OCI-LY1 (cell line): ENCODE data around the gene TFRC.
"Not testable (repeated sequence)": the region's sequence is repeated elsewhere in the genome, so short reads cannot be mapped to it uniquely, and the experiment has no call there.

ENCODE experiments used
- H2AFZ ChIP-seq: fragments of 200-600 bp; sonication (generic), shearing (Covaris generic); 2 replicates; pipeline ENCODE4 v1.6.0; 2014; ENCODE audit warnings: antibody characterized with exemption, mild to moderate bottlenecking, low read length
- H3F3A ChIP-seq: fragments of 200-600 bp; sonication (generic), shearing (Covaris generic); 2 replicates; pipeline ENCODE4 v1.6.0; 2014; ENCODE audit warnings: mild to moderate bottlenecking, antibody characterized with exemption, low read length, moderate library complexity; ENCODE audit not compliant: insufficient read depth
- H3K27ac ChIP-seq: fragments of 200-600 bp; sonication (generic); 2 replicates; pipeline ENCODE4 v1.5.1; 2014; ENCODE audit warnings: low read length, mixed run types, mild to moderate bottlenecking, low read depth; ENCODE audit not compliant: poor library complexity, severe bottlenecking
- H3K27me3 ChIP-seq: fragments of 200-600 bp; sonication (generic); 2 replicates; pipeline ENCODE4 v1.6.0; 2014; ENCODE audit warnings: antibody characterized with exemption, mild to moderate bottlenecking, low read length, moderate library complexity; ENCODE audit not compliant: insufficient read depth
- H3K36me3 ChIP-seq: fragments of 200-600 bp; sonication (generic); 2 replicates; pipeline ENCODE4 v1.6.1; 2014; ENCODE audit warnings: mild to moderate bottlenecking, antibody characterized with exemption, low read length, moderate library complexity, mixed read lengths; ENCODE audit not compliant: insufficient read depth
- H3K4me1 ChIP-seq: fragments of 200-600 bp; sonication (generic); 2 replicates; pipeline ENCODE4 v1.5.1; 2014; ENCODE audit warnings: mild to moderate bottlenecking, low read length, moderate library complexity; ENCODE audit not compliant: insufficient read depth, severe bottlenecking
- H3K4me2 ChIP-seq: fragments of 200-600 bp; sonication (generic), shearing (Covaris generic); 2 replicates; pipeline ENCODE4 v1.6.1; 2014; ENCODE audit warnings: low read length
- H3K4me3 ChIP-seq: fragments of 200-600 bp; sonication (generic); 2 replicates; pipeline ENCODE4 v1.5.1; 2014; ENCODE audit warnings: low read length, low read depth, mild to moderate bottlenecking, mixed read lengths; ENCODE audit not compliant: poor library complexity, severe bottlenecking
- H3K79me2 ChIP-seq: fragments of 200-600 bp; shearing (Covaris generic); 2 replicates; pipeline ENCODE4 v1.6.1; 2016; ENCODE audit warnings: mixed run types, low read length, mixed read lengths; ENCODE audit not compliant: insufficient read depth
- H3K9ac ChIP-seq: fragments of 200-600 bp; sonication (generic), shearing (Covaris generic); 2 replicates; pipeline ENCODE4 v1.6.1; 2014; ENCODE audit warnings: mild to moderate bottlenecking, low read length, mixed read lengths
- H3K9me2 ChIP-seq: fragments of 200-600 bp; sonication (generic), shearing (Covaris generic); 2 replicates; pipeline ENCODE4 v1.6.1; 2014; ENCODE audit warnings: low read depth, mild to moderate bottlenecking, low read length, mixed read lengths
- H3K9me3 ChIP-seq: fragments of 200-600 bp; shearing (Covaris generic); 2 replicates; pipeline ENCODE4 v1.6.1; 2014; ENCODE audit warnings: low read length, mixed read lengths
- H4K20me1 ChIP-seq: fragments of 200-600 bp; sonication (generic), shearing (Covaris generic); 2 replicates; pipeline ENCODE4 v1.6.0; 2016; ENCODE audit warnings: mild to moderate bottlenecking, low read length; ENCODE audit not compliant: insufficient read depth
- CTCF ChIP-seq: fragments of 200-600 bp; sonication (generic), shearing (Covaris generic); IDR thresholded peaks from 2 replicates; pipeline ENCODE4 v1.5.1; 2017; ENCODE audit warnings: mild to moderate bottlenecking, antibody characterized with exemption, low read length, moderate library complexity, mixed read lengths
- EZH2 ChIP-seq: fragments of 200-600 bp; sonication (generic), shearing (Covaris generic); IDR thresholded peaks from 2 replicates; pipeline ENCODE4 v1.8.0; 2017; ENCODE audit warnings: borderline replicate concordance, mixed run types, mild to moderate bottlenecking, antibody characterized with exemption, low read length, moderate library complexity, mixed read lengths

Gene TFRC

DNA sequence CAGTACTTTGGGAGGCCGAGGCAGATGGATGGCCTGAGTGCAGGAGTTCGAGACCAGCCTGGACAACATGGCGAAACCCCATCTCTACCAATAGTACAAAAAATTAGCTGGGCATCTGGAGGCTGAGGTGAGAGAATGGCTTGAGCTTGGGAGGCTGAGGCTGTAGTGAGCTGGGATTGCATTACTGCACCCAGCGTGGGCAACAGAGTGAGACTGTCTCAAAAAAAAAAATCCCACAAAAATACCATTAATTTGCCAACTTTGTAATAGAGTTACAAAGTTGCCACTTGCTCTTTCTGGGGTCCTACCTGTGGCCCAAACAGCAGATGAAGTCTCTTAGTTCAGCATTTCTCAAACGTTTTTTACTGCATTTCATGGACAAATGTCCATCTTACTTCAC, 6.0 kb upstream of the TFRC start:
- H3F3A ChIP-seq: no peaks in the 10 kb centered on the region
- no peaks in the 10 kb centered on the region for H3K79me2 ChIP-seq
- no peak overlapping the region for H3K27ac ChIP-seq
- H3K4me1 ChIP-seq: peaks cover under 1% of the 10 kb centered on the region
- no peak overlapping the region for H3K4me3 ChIP-seq
- H3K36me3 ChIP-seq: no peaks in the 10 kb centered on the region
- no peak overlapping the region for H3K9ac ChIP-seq
- H3K4me2 ChIP-seq: no peak overlapping the region
- H3K9me2 ChIP-seq: no peaks in the 10 kb centered on the region
- H3K27me3 ChIP-seq: no peaks in the 10 kb centered on the region; the same call in 1 of the 2 replicates
- TF ChIP-seq EZH2 (no peak), CTCF (no peak)
- H3K9me3 ChIP-seq: no peaks in the 10 kb centered on the region
- H4K20me1 ChIP-seq: no peaks in the 10 kb centered on the region
- H2AFZ ChIP-seq: no peak overlapping the region

DNA sequence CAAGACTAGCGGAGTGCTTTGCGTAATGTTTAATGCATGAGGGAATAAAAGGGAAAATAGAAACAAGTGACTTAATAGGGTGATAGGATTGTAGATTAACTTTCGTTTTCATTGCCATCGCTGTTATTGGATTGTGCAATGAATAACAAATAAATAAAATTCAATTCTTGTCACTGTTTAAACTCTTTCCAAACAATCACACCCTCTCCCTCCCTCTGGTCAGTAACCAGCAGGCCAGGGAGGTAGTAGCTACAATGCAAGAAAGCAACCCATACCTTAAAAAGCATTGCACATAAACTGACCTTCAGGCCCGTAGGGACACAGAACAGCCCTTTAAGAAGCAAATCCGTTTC, 705 bp upstream of the TFRC start:
- H3F3A ChIP-seq: no peaks in the 10 kb centered on the region
- no peaks in the 10 kb centered on the region for H4K20me1 ChIP-seq
- H3K4me2 ChIP-seq: peak overlapping the region; percentile 88
- peak overlapping the region; percentile 90 for H3K9ac ChIP-seq
- H3K9me2 ChIP-seq: no peaks in the 10 kb centered on the region
- H3K4me3 ChIP-seq: peak overlapping the region; percentile 83
- H2AFZ ChIP-seq: peak overlapping the region; percentile 92
- H3K27ac ChIP-seq: no peak overlapping the region
- H3K36me3 ChIP-seq: peaks cover 9% of the 10 kb centered on the region; the same call in 1 of the 2 replicates
- peaks cover 39% of the 10 kb centered on the region for H3K4me1 ChIP-seq
- H3K79me2 ChIP-seq: peaks cover 40% of the 10 kb centered on the region
- no peak for TF ChIP-seq CTCF
- no peak for TF ChIP-seq EZH2
- H3K27me3 ChIP-seq: no peaks in the 10 kb centered on the region
- no peaks in the 10 kb centered on the region for H3K9me3 ChIP-seq

DNA sequence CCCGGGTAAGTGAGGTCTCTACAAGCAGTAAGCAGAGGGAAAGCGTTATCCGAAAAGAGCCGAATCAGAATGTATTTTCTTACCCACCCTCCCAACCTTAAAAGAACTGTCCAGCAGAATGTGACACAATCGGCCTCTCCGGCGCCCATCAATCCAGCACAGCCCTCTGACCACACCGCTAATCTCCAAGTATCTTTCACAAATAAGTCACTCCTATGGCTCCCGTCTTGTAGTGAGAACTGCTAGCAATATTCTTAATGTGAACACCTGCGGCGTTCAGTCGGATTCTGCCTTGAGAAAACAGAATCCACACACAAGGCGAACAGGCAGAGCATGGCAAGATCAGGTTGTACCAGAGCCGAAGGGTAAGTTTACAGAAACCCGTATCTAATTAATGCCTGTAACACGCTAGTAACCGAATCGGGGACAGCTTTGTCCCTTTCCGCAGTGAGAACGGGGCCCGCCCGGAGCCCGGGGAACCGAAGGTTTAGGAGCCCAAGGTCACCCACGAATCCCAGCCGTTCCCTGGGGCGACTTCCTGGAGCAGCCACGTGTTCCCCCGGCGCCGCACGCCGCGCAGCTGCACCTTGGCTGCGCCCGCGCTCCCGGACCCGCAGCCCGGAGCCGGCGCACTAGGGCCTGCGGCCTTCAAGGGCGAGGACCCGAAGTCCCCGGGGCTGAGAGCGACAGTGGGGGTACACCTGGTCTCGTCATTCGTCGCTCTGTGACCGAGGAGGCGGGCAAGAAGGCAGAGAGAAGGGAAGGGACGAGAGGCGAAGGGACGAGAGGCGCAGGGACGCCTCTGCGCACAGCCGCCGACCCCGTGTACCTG, 672 bp downstream of the TFRC start:
- peaks cover 3% of the 10 kb centered on the region; the same call in 1 of the 2 replicates for H4K20me1 ChIP-seq
- no peaks in the 10 kb centered on the region for H3K27me3 ChIP-seq
- peaks cover 19% of the 10 kb centered on the region for H3K36me3 ChIP-seq

DNA sequence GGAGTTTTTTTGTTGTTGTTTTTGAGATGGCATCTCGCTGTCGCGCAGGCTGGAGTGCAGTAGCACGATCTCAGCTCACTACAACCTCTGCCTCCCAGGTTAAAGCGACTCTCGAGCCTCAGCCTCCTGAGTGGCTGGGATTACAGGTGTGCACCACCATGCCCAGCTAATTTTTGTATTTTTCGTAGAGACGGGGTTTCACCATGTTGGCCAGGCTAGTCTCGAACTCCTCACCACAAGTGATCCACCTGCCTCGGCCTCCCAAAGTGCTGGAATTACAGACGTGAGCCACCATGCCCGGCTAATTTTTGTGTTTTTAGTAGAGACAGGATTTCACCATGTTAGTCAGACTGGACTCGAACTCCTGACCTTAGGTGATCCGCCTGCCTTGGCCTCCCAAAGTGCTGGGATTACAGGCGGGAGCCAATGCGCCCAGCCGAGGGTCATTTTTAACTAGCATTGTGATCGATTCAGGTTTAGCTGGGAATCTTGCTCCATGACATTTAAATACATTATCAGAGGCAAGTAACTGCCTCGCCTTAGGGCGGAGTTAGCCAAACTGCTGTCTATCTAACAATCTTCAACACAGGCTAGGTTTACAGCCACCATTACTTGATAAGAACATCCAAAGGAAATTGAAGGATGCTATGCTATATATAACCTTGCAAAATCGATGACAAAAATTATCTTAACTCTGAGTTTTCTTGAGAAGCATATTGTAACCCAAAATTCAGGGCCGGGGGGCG, 1.6 kb downstream of the TFRC start:
- H3K4me3 ChIP-seq: peak overlapping the region; percentile 83
- H3K36me3 ChIP-seq: peaks cover 26% of the 10 kb centered on the region
- H3K27ac ChIP-seq: peak overlapping the region; percentile 49
- peaks cover 50% of the 10 kb centered on the region for H3K79me2 ChIP-seq
- H3K9me3 ChIP-seq, H3K27me3 ChIP-seq, H3F3A ChIP-seq, H3K9me2 ChIP-seq, H4K20me1 ChIP-seq, H2AFZ ChIP-seq: not testable (repeated sequence)
- peak overlapping the region; percentile 90 for H3K9ac ChIP-seq
- peak overlapping the region; percentile 88 for H3K4me2 ChIP-seq
- H3K4me1 ChIP-seq: peaks cover 39% of the 10 kb centered on the region

More for the DNA sequence above, 672 bp downstream of the TFRC start:
- H3K9me3 ChIP-seq: no peaks in the 10 kb centered on the region
- H2AFZ ChIP-seq: no peak overlapping the region
- H3F3A ChIP-seq: no peaks in the 10 kb centered on the region
- H3K79me2 ChIP-seq: peaks cover 50% of the 10 kb centered on the region
- peaks cover 39% of the 10 kb centered on the region for H3K4me1 ChIP-seq
- H3K9me2 ChIP-seq: no peaks in the 10 kb centered on the region
- H3K27ac ChIP-seq: peak overlapping the region; percentile 49
- H3K4me3 ChIP-seq: peak overlapping the region; percentile 83
- H3K9ac ChIP-seq: peak overlapping the region; percentile 90
- peak overlapping the region; percentile 88 for H3K4me2 ChIP-seq
- no peak for TF ChIP-seq EZH2
- no peak for TF ChIP-seq CTCF
